Ishikawa (cell line): ENCODE results near the gene PORCN.

Experiments used
- CEBPB ChIP-seq: IDR thresholded peaks from 2 replicates; pipeline ENCODE4 v1.6.1; 2012
- EGR1 ChIP-seq: IDR thresholded peaks from 2 replicates; pipeline ENCODE4 v1.6.1; 2012
- FOXM1 ChIP-seq: IDR thresholded peaks from 2 replicates; pipeline ENCODE4 v1.6.1; 2012; ENCODE audit warnings: low read depth, borderline replicate concordance
- MAX ChIP-seq: IDR thresholded peaks from 2 replicates; pipeline ENCODE4 v1.6.1; 2012

- no peak for TF ChIP-seq EGR1
- no peak for TF ChIP-seq CEBPB
- TF ChIP-seq FOXM1: no peak
- peak; percentile 19; the same call in 1 of the 2 replicates for TF ChIP-seq MAX
Measured at GRCh38 chrX:48508400-48509244, at the start of gene PORCN.
